Myocyte (in vitro differentiated cells): ENCODE data around the gene TEX50. TPM values are rescaled to one million over a fixed set of nuclear protein-coding genes. Genes with fewer than 3 reads are reported as not detected.
"Not testable (repeated sequence)": the region's sequence is repeated elsewhere in the genome, so short reads cannot be mapped to it uniquely, and the experiment has no call there.

Source experiments
- DNase-seq: peaks from one replicate; pipeline ENCODE4 v3.0.0-alpha.2; 2012; ENCODE audit warnings: low read depth
- total RNA-seq: library from RNA; depleted of rRNA; stranded (reverse); fragments of >200 nt; gene quantifications from 2 replicates; pipeline ENCODE4 v1.2.3, GENCODE V29; 2014

The TEX50 gene
- total RNA-seq, 1 donor from 2014 or later, result not detected

DNA sequence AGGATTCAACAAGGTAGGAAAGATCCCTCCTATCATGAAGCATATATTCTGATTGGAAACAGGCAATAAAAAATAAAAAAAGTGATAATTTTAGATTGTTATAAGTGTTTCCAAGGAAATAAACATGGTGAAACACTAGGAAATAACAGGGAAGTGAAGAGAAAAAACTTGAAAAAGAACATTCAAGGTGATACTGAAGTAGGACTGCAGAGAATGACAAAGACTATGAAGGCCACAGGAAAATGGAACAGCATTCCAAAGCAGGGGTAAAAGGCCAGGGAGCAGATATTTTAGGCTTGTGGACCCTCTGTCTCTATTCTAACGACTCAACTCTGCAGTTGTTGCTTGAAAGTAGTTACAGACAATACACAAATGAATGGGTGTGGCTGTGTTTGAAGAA lies 26.6 kb downstream of the TEX50 start:
- no peak for DNase-seq

DNA sequence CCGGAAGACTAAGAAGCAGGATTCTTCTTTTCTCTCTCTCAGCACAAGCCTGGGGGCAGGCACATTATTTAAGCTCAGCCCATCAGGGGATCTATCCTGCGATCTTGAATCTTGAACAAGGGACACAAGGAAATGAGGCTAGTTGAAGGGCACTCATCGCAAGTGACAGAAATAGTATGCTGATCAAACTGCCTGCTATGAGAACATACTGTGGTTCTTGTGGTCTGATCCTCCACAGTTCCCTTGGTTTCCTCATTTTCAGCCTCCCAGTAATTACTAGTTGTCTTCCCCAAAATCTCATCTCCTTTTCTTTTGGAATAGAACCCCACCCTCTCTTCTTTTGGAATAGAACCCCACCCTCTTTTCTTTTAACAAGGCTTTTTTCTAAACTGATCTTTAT lies 28.0 kb downstream of the TEX50 start:
- peak; percentile 56 for DNase-seq

DNA sequence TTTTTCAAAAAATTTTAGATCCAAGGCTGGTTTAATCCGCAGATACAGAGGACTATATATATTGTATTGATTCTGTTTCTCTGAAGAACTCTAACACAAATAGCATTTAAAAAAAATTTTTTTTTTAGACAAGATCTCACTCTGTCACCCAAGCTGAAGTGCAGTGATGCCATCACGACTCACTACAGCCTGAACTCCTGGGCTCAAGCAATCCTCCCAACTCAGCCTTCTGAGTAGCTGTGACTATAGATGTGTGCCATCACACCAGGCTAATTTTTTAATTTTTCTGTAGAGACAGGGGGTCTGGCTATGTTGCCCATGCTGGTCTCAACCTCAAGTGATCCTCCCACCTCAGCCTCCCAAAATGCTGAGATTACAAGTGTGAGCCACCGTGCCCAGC lies 31.5 kb downstream of the TEX50 start:
- DNase-seq, result no peak

GRCh38 chr1:173669491-173669941 lies 34.4 kb downstream of the TEX50 start, which contains the start of gene ANKRD45:
TSS of gene ANKRD45 (minus strand) at chr1:173669851. CDS start at chr1:173659418, 10,433 bp downstream.
- DNase-seq, result peak; percentile 29

DNA sequence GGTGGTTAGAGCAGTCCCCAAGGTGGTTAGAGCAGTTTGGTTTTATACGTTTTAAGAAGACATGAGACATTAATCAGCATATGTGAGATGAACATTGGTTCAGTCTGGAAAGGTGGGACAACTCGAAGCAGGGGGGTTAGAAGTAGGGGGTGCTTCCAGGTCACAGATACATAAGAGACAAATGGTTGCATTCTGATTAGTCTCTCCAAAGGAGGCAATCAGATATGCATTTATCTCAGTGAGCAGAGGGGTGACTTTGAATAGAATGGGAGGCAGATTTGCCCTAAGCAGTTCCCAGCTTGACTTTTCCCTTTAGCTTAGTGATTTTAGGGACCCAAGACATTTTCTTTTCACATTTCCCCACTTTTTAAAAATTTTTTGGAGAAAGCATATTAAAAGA lies 39.4 kb downstream of the TEX50 start:
- not testable (repeated sequence) for DNase-seq

DNA sequence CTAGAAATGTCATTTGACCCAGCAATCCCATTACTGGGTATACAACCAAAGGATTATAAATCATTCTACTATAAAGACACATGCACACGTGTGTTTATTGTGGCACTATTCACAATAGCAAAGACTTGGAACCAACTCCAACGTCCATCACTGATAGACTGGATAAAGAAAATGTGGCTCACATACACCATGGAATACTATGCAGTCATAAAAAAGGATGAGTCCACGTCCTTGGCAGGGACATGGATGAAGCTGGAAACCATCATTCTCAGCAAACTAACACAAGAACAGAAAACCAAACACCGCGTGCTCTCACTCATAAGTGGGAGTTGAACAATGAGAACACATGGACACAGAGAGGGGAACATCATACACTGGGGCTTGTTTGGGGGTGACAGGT lies 45.0 kb downstream of the TEX50 start:
- DNase-seq, result not testable (repeated sequence)

DNA sequence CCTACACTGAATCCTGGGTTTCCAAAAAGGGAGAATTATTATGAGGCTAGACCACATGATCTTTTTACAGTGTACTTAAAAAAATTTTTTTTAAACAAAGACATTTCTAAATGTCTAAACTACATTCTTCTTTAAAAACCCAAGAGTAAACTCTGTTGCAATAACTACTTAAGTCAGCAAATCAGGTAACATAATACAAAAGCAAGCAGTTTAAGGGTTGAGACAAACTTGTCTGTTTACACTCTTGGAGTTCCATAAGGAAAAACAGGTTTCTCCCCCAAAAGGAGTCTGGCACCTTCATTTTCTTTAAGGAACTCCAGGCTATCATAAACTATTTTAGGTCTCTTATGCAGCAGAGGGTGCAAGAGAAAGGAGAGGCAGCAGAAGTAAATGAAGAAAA lies 47.0 kb downstream of the TEX50 start:
- DNase-seq, result no peak

- DNase-seq, result not testable (repeated sequence)
These were observed 48.7 kb downstream of the TEX50 start for GRCh38 chr1:173683838-173684237.

DNA sequence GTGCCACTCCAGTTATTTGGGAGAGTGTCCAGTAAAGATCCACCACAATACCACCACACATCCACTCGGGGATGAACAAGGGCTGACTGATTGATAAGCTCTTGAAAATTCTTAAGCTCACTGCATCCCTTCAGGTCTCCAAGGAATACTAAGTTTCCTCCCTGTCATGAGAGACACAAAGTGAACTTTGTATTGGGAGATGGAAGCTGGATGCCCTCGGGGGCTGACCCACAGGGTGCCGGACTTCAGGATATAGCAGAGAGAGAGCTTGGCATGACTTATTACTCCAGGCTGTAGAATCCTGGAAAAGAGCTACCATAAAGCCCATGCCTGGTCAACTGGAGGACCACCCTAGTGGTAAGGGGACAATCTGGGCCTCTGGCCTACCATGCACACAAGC lies 50.0 kb downstream of the TEX50 start:
- not testable (repeated sequence) for DNase-seq

Other genes with a start within 250 kb of the TEX50 start
- gene PRDX6, start 158.0 kb upstream of the TEX50 start, total RNA-seq, result 409 and 601 TPM in 2 replicates
- gene SLC9C2, start 32.3 kb upstream of the TEX50 start, total RNA-seq, result 0.03 TPM in 1 of 2 replicates, not detected in the other
- gene ANKRD45, start 34.5 kb downstream of the TEX50 start, total RNA-seq, result 0.13 TPM in 1 of 2 replicates, not detected in the other
- 30.4 and 47.8 TPM in 2 replicates for gene KLHL20, start 79.6 kb downstream of the TEX50 start, total RNA-seq
- gene DARS2, start 189.3 kb downstream of the TEX50 start, total RNA-seq, result 12.4 and 14.9 TPM in 2 replicates
- 7.9 and 10.9 TPM in 2 replicates for gene CENPL, start 189.5 kb downstream of the TEX50 start, total RNA-seq
- gene GAS5, start 232.7 kb downstream of the TEX50 start, total RNA-seq, result 275 and 402 TPM in 2 replicates
- gene ZBTB37, start 233.0 kb downstream of the TEX50 start, total RNA-seq, result 10.9 and 11.7 TPM in 2 replicates